B cell (primary cell): ENCODE data around the gene ST6GALNAC2. TPM values are rescaled to one million over a fixed set of nuclear protein-coding genes. Genes with fewer than 3 reads are reported as not detected.

Experiments
- ATAC-seq: fragments of 200-7000 bp; cut with Tn5 transposase; one replicate; pipeline ENCODE4 v1.10.0; 2021; ENCODE audit warnings: low read depth, mild to moderate bottlenecking, moderate number of reproducible peaks, moderate library complexity
- CTCF ChIA-PET: fragments of 350-600 bp; sonication (Branson Sonifier 250); formaldehyde crosslinking; loops from one replicate; lab custom pipeline; 2021; ENCODE audit warnings: antibody characterized with exemption, inconsistent platforms; lab: Charles Lee
- POLR2A ChIA-PET: fragments of 350-600 bp; sonication (Branson Sonifier 250); formaldehyde crosslinking; loops from one replicate; lab custom pipeline; 2021; ENCODE audit warnings: antibody characterized with exemption; lab: Charles Lee
- DNase-seq: peaks from one replicate; pipeline ENCODE4 v3.0.0; 2013
- H2AFZ ChIP-seq: 2 replicates; pipeline ENCODE4 v1.6.1; 2012; ENCODE audit warnings: mild to moderate bottlenecking, low read depth, low read length; ENCODE audit not compliant: insufficient read depth, poor library complexity, severe bottlenecking
- H3K27ac ChIP-seq, 2 donors: 1 replicate in 1 of 2; 2 replicates in 1 of 2; pipeline ENCODE4 v1.5.1; 2012 to 2013; ENCODE audit warnings: low read length in 2 of 2, mild to moderate bottlenecking in 2 of 2, moderate library complexity in 1 of 2
- H3K27me3 ChIP-seq, 4 experiments: fragments of 200-600 bp in 1 of 4; sonication (generic) in 1 of 4; replicated peaks in 1 of 4; 1 replicate in 2 of 4; 2 replicates in 2 of 4; pipeline versions ENCODE4 v1.6.1 to v1.7.0; 2013 to 2016; ENCODE audit warnings: low read length in 3 of 4, mild to moderate bottlenecking in 2 of 4, mixed read lengths in 1 of 4, moderate library complexity in 1 of 4; ENCODE audit not compliant: insufficient read depth in 4 of 4, control insufficient read depth in 3 of 4; ENCODE audit errors: control extremely low read depth in 1 of 4
- H3K36me3 ChIP-seq, 2 experiments: replicated peaks in 1 of 2; 1 replicate in 1 of 2; 2 replicates in 1 of 2; pipeline versions ENCODE4 v1.6.1 to v1.7.1; 2013; ENCODE audit warnings: low read length in 1 of 2; ENCODE audit not compliant: insufficient read depth in 2 of 2, control insufficient read depth in 1 of 2; ENCODE audit errors: control extremely low read depth in 1 of 2, extremely low read depth in 1 of 2
- H3K4me1 ChIP-seq, 2 donors: fragments of 200-600 bp in 1 of 2; sonication (generic) in 1 of 2; 1 replicate in 1 of 2; 2 replicates in 1 of 2; pipeline versions ENCODE4 v1.5.1 to v1.6.1; 2013 to 2017; ENCODE audit warnings: low read length in 2 of 2; ENCODE audit not compliant: control insufficient read depth in 2 of 2, insufficient read depth in 2 of 2
- H3K4me2 ChIP-seq: replicated peaks from 2 replicates; pipeline ENCODE3; 2012; ENCODE audit warnings: mild to moderate bottlenecking, low read depth, low read length; ENCODE audit not compliant: poor library complexity, severe bottlenecking
- H3K4me3 ChIP-seq, 5 experiments: fragments of 200-600 bp in 1 of 5; sonication (generic) in 1 of 5; 1 replicate in 3 of 5; 2 replicates in 2 of 5; pipeline versions ENCODE4 v1.5.1 to v1.7.0; 2011 to 2016; ENCODE audit warnings: low read length in 4 of 5, mild to moderate bottlenecking in 4 of 5, low read depth in 2 of 5, control low read depth in 1 of 5, moderate library complexity in 1 of 5; ENCODE audit not compliant: insufficient read depth in 1 of 5; ENCODE audit errors: control extremely low read depth in 1 of 5, extremely low read depth in 1 of 5
- H3K79me2 ChIP-seq: fragments of 200-600 bp; sonication (generic); one replicate; pipeline ENCODE4 v1.6.0; 2016; ENCODE audit warnings: low read length; ENCODE audit not compliant: control insufficient read depth, insufficient read depth
- H3K9ac ChIP-seq: fragments of 200-600 bp; sonication (generic); 2 replicates; pipeline ENCODE4 v1.6.1; 2017; ENCODE audit warnings: mild to moderate bottlenecking, low read length, moderate library complexity
- H3K9me3 ChIP-seq, 3 donors: one replicate each; pipeline versions ENCODE4 v1.6.1 to v1.7.1; 2013; ENCODE audit warnings: low read length in 2 of 3; ENCODE audit not compliant: control insufficient read depth in 2 of 3, insufficient read depth in 1 of 3; ENCODE audit errors: control extremely low read depth in 1 of 3
- H4K20me1 ChIP-seq: 2 replicates; pipeline ENCODE4 v1.6.0; 2012; ENCODE audit warnings: mild to moderate bottlenecking, low read length; ENCODE audit not compliant: insufficient read depth, control insufficient read depth, poor library complexity, severe bottlenecking
- H3K27ac Mint-ChIP-seq: one replicate; pipeline ENCODE4 v1.8.0; 2021; ENCODE audit warnings: mixed read lengths
- H3K27me3 Mint-ChIP-seq: one replicate; pipeline ENCODE4 v1.8.0; 2021; ENCODE audit warnings: mixed read lengths
- H3K4me1 Mint-ChIP-seq: one replicate; pipeline ENCODE4 v1.8.0; 2021; ENCODE audit warnings: mixed read lengths
- H3K4me3 Mint-ChIP-seq: one replicate; pipeline ENCODE4 v1.8.0; 2021; ENCODE audit warnings: mixed read lengths
- H3K9me3 Mint-ChIP-seq: one replicate; pipeline ENCODE4 v1.8.0; 2022; ENCODE audit warnings: mixed read lengths; ENCODE audit not compliant: insufficient read depth
- CTCF ChIP-seq: fragments of 200-600 bp; IDR thresholded peaks from one replicate; pipeline ENCODE4 v1.8.0; 2022; ENCODE audit warnings: antibody characterized with exemption, mild to moderate bottlenecking
- EZH2 ChIP-seq: IDR thresholded peaks from 2 replicates; pipeline ENCODE4 v1.6.1; 2012; ENCODE audit warnings: borderline replicate concordance, low read depth, mild to moderate bottlenecking, moderate library complexity, low read length; ENCODE audit not compliant: insufficient read depth, poor library complexity, severe bottlenecking
- WGBS: methylation state at CpG from one replicate; pipeline ENCODE4 v1.1.5; 2013; ENCODE audit warnings: missing lambda C conversion rate; ENCODE audit not compliant: insufficient coverage; 5-methylcytosine and 5-hydroxymethylcytosine counted together
- intact Hi-C: fragments of 100-400 bp; cut with micrococcal nuclease; formaldehyde crosslinking; loops from one replicate; pipeline ENCODE4 v1.10.0; 2022
- polyA plus RNA-seq: library from polyadenylated mRNA; depleted of rRNA; stranded (reverse); fragments of >200 nt; gene quantifications from 2 replicates; pipeline ENCODE4 v1.2.3, GENCODE V29; 2012
- total RNA-seq, 2 donors: library from RNA; stranded (reverse); fragments of 120-200 nt in 1 of 2; gene quantifications; 1 replicate in 1 of 2; 2 replicates in 1 of 2; pipeline versions ENCODE4 v1.2.3 to v1.2.4, GENCODE V29; 2013 to 2022

Gene ST6GALNAC2
- total and polyA plus RNA-seq, 2 donors (not counting 1 experiment from before 2014, with no cell fraction given), result 0.58 to 2.7 TPM

- CTCF ChIA-PET, result interaction anchor here (1.4 kb wide), 1 partner anchor 95 kb away, joined by 6 read pairs; no protein-coding TSS in a partner anchor
Observed at GRCh38 chr17:76617838-76618237, 32.2 kb upstream of the ST6GALNAC2 start.

More at GRCh38 chr17:76617838-76618237, 32.2 kb upstream of the ST6GALNAC2 start:
- H3K4me3 Mint-ChIP-seq, result no peak overlapping the region
- peaks cover under 1% of the 10 kb centered on the region for H3K27me3 Mint-ChIP-seq
- no peak overlapping the region for H3K27ac ChIP-seq
- peaks cover 4 to 5% of the 10 kb centered on the region in 2 donors for H3K4me1 ChIP-seq
- no peak overlapping the region for H3K27ac Mint-ChIP-seq
- peaks cover 0 to 1% (median 0%) of the 10 kb centered on the region in 4 experiments for H3K27me3 ChIP-seq
- whole genome bisulfite sequencing, result 100% methylated on average over 1 of the region's 2 CpGs
- H4K20me1 ChIP-seq, result no peaks in the 10 kb centered on the region
- no peak overlapping the region for H2AFZ ChIP-seq
- intact Hi-C loops, result no loop called here
- H3K4me1 Mint-ChIP-seq, result peaks cover 12% of the 10 kb centered on the region
- no peaks in the 10 kb centered on the region for H3K79me2 ChIP-seq
- H3K4me2 ChIP-seq, result no peak overlapping the region
- H3K9me3 ChIP-seq, result peaks cover 0 to 9% (median 0%) of the 10 kb centered on the region in 3 donors
- DNase-seq (no peak), ATAC-seq (no peak)
- no peak overlapping the region for H3K9ac ChIP-seq
- H3K4me3 ChIP-seq, result no peak overlapping the region
- TF ChIP-seq CTCF (no peak), EZH2 (no peak)
- H3K9me3 Mint-ChIP-seq, result no peaks in the 10 kb centered on the region
- POLR2A ChIA-PET, result no interaction called here
- H3K36me3 ChIP-seq, result no peaks in the 10 kb centered on the region
